HG02870 (cell line): ENCODE data around the gene HLA-C.
"Not testable (repeated sequence)": the region's sequence is repeated elsewhere in the genome, so short reads cannot be mapped to it uniquely, and the experiment has no call there.

Experiments
- ATAC-seq: cut with Tn5 transposase; IDR thresholded peaks from one replicate; pipeline ENCODE4 v1.9.1; 2021; ENCODE audit warnings: mild to moderate bottlenecking, moderate library complexity; ENCODE audit not compliant: unreplicated experiment

HLA-C gene

GRCh38 chr6:31270788-31271640 lies 878 bp downstream of the HLA-C start:
- ATAC-seq, result peak; percentile 32

DNA sequence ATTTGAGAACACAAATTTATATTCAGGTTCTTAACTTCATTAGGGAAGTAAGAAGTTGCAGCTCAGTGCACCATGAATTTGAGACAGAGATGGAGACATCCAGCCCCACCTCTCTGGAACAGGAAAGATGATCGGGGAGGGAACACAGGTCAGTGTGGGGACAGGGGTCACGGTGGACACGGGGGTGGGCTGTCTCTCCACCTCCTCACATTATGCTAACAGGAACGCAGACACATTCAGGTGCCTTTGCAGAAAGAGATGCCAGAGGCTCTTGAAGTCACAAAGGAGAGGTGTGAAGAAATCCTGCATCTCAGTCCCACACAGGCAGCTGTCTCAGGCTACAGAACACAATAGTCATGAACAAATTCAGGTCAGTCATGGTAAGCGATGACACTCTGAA lies 3.1 kb downstream of the HLA-C start:
- no peak for ATAC-seq

DNA sequence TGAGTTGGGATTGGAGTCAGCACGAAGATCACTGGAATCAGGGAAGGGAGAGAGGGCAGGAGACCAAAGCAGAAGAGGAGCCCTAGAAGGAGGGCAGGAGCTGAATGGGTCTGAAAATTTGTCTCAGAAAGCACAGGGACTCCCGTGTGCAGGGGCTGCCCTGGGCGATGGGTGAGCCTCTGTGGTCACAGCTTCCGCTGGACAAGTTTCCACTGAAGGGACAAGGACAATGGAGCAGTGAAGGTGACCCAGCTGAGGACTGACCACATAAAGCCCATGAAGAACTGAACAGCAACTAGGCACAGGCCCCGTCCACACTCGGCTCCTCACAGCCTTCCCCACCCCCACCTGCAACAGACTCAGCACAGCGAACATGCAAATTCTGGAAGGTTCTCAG lies 3.5 kb downstream of the HLA-C start:
- no peak for ATAC-seq

GRCh38 chr6:31267651-31268368 lies 4.1 kb downstream of the HLA-C start:
- no peak for ATAC-seq

GRCh38 chr6:31266567-31267360 lies 5.1 kb downstream of the HLA-C start:
- ATAC-seq, result no peak

- no peak for ATAC-seq
Measured at GRCh38 chr6:31265926-31266325, 6.0 kb downstream of the HLA-C start.

GRCh38 chr6:31263346-31263933 lies 8.5 kb downstream of the HLA-C start:
- not testable (repeated sequence) for ATAC-seq

DNA sequence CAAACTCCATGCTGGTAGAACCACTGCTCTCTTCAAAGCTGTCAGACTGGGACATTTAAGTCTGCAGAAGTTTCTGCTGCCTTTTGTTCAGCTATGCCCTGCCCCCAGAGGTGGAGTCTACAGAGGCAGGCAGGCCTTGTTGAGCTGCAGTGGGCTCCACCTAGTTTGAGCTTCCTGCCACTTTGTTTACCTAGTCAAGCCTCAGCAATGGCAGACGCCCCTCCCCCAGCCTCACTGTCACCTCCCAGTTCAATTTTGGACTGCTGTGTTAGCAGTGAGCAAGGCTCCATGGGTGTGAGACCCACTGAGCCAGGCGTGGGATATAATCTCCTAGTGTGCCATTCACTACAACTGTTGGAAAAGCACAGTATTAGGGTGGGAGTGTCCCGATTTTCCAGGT lies 11.9 kb downstream of the HLA-C start:
- not testable (repeated sequence) for ATAC-seq

DNA sequence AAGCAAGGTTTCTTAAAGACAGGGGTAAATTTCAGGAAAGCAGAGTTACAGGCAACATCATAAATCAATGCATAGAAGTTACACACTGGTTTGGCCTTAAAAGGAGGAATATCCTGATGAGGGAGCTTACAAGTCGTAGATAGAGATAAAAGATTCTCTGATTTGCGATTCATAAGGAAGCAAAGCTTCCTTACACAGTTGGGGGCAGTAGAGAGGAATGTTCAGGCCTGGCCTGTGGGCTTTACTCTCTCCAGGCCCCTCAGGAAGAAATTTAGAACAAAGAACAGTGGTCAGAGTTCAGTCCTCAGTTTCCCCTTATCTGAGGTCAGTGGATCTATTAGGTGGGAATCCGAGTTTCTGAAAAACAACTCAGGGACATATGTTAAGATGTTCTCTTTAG lies 19.3 kb downstream of the HLA-C start:
- ATAC-seq, result no peak

DNA sequence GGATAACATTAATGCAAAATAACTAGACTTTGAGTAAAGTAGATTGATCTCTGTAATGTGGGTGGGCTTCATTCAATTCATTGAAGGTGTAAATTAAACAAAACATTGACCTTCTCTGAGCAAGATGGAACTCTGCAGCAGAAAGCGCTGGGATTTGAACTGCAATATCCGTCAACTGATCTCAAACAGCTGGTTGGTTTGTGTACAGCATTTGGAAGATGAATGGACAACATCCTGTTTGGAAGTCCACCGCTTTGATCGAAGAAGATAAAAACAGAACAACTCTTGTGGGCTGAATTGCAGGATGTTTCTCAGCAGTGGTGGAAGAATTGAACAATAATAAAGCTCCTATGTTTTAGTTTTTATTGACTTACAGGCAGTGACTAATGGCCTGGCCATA lies 20.6 kb downstream of the HLA-C start:
- ATAC-seq, result no peak

GRCh38 chr6:31249184-31249583 lies 22.7 kb downstream of the HLA-C start:
- ATAC-seq, result no peak

DNA sequence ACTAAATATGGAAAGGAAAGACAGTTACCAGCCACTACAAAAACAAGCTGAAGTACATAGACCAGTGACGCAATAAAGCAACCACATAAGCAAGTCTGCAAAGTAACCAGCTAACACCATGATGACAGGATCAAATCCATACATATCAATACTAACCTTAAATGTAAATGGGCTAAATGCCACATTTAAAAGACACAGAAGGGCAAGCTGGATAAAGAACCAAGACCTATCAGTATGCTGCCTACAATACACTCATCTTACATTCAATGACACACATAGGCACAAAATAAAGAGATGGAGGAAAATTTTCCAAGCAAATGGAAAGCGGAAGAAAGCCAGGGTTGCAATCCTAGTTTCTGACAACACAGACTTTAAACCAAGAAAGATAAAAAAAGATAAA lies 24.1 kb downstream of the HLA-C start:
- ATAC-seq, result no peak

- ATAC-seq, result no peak
Measured at GRCh38 chr6:31246051-31246521, 25.8 kb downstream of the HLA-C start.

- ATAC-seq, result no peak
Measured at GRCh38 chr6:31243508-31243907, 28.4 kb downstream of the HLA-C start.

- no peak for ATAC-seq
Measured at GRCh38 chr6:31239854-31240253, 32.0 kb downstream of the HLA-C start.

GRCh38 chr6:31234101-31234500 lies 37.8 kb downstream of the HLA-C start:
- not testable (repeated sequence) for ATAC-seq

DNA sequence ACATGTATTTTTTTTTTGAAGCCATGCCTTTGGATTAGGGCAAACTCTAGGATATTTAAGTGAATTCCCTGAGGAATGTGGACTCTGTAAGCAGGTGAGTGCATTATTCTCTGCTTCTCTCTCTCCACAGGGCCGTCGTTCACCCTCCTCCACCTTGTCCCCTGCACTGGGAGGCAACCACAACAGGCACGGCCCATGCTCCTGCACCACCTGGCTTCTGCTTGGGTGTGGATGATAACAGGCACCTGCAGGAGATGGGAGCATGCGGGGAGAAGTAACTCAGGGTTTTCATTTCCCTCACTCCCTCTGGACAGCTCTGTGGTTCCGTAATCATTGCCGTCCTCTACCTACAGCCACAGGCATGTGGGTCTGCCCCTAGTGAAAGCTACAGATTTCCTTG lies 43.4 kb downstream of the HLA-C start:
- ATAC-seq, result no peak

DNA sequence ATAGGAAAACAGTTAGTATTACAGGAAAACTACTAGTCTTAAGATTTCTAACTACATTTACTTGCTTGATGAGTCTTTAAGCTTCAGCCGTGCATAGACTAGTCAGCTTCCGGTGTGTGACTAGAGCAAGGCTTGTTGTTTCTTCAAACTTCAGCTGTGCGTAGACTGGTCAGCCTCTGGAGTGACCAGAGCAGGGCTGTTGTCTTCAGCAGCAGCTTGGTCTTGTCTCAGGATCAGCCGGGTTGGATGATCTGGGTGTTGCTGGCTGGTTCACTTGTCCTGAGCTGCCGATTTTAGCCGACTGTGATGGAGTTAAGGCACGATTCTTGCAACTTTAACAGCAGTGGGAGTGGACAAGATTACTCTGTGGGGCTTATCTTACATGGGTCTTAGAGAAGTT lies 44.7 kb downstream of the HLA-C start:
- no peak for ATAC-seq

DNA sequence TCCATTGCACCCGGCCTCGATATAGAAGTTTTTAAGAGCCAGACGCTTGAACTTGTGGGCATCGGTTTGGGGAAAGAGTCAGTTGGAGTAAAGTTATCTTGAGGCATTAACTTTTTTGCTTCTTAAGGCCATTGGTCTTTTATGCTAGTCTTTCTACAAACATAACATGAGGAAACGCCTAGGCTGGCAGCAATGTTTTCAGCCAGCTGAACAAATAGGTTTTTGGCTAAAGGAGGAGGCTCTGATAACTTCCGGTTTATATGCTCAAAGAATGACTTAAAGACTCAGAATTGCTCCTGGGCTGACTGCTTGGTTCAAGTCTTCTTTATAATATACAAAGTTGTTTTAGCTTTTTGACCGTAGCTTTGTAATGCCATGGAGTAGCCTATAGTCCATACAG lies 46.2 kb downstream of the HLA-C start:
- ATAC-seq, result no peak

DNA sequence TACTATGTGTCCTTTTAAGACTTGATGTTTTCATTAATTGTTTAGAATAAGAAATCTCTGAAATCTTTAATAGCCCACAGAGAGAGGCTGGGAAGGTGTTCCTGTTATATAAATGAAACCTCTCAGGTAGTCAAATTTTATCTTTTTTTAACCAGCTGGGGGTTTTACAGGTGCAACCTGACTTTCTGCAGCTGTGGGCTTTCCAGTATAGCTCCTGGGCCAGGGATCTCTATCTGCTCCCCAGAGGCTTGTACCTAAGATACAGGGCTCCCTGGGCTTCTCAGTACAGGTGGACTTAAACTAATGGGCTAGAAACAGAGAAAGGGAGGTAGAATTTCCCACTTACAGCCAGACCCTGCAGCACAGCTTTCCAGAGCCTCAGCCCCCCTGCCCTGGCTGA lies 49.4 kb downstream of the HLA-C start:
- ATAC-seq, result no peak
